GM18873 (cell line): ENCODE data around the gene RPTOR.

Experiments used
- ATAC-seq: cut with Tn5 transposase; IDR thresholded peaks from one replicate; pipeline ENCODE4 v1.9.1; 2021; ENCODE audit warnings: mild to moderate bottlenecking, moderate library complexity, moderate number of reproducible peaks; ENCODE audit not compliant: unreplicated experiment, low FRiP score

The RPTOR gene

GRCh38 chr17:80893604-80894438, 349.2 kb downstream of the RPTOR start:
- ATAC-seq = no peak

- no peak for ATAC-seq
Measured at GRCh38 chr17:80894439-80894721, 349.7 kb downstream of the RPTOR start.

GRCh38 chr17:80894726-80895125, 350.1 kb downstream of the RPTOR start:
- no peak for ATAC-seq

- no peak for ATAC-seq
Measured at GRCh38 chr17:80895366-80895765, 350.7 kb downstream of the RPTOR start.

- no peak for ATAC-seq
Measured at GRCh38 chr17:80898716-80899115, 354.1 kb downstream of the RPTOR start.

- no peak for ATAC-seq
Measured at GRCh38 chr17:80899402-80900268, 355.0 kb downstream of the RPTOR start.

- no peak for ATAC-seq
Measured at GRCh38 chr17:80901319-80901718, 356.7 kb downstream of the RPTOR start.

GRCh38 chr17:80902197-80902962, 357.7 kb downstream of the RPTOR start:
- ATAC-seq = no peak

- ATAC-seq = no peak
Measured at GRCh38 chr17:80902963-80903611, 358.4 kb downstream of the RPTOR start.

- no peak for ATAC-seq
Measured at GRCh38 chr17:80904036-80904753, 359.6 kb downstream of the RPTOR start.

- no peak for ATAC-seq
Measured at GRCh38 chr17:80905586-80906230, 361.1 kb downstream of the RPTOR start.

GRCh38 chr17:80906364-80907259, 362.0 kb downstream of the RPTOR start:
- no peak for ATAC-seq

- no peak for ATAC-seq
Measured at GRCh38 chr17:80907281-80907680, 362.6 kb downstream of the RPTOR start.

- ATAC-seq = no peak
Measured at GRCh38 chr17:80908211-80908610, 363.6 kb downstream of the RPTOR start.

GRCh38 chr17:80908776-80909175, 364.1 kb downstream of the RPTOR start:
- ATAC-seq = no peak

GRCh38 chr17:80909635-80910034, 365.0 kb downstream of the RPTOR start:
- no peak for ATAC-seq

- ATAC-seq = no peak
Measured at GRCh38 chr17:80910043-80910442, 365.4 kb downstream of the RPTOR start.

- no peak for ATAC-seq
Measured at GRCh38 chr17:80912476-80912875, 367.8 kb downstream of the RPTOR start.
